ENCODE measurements around the gene APOBEC2. TPM values are rescaled to one million over a fixed set of nuclear protein-coding genes. Genes with fewer than 3 reads are reported as not detected.

APOBEC2 gene
- total and polyA plus RNA-seq, 2 of the 13 experiments (the other 11 are each of a cell fraction or from before 2014, with no cell fraction given): 0.09 TPM; not detected in 1

DNA sequence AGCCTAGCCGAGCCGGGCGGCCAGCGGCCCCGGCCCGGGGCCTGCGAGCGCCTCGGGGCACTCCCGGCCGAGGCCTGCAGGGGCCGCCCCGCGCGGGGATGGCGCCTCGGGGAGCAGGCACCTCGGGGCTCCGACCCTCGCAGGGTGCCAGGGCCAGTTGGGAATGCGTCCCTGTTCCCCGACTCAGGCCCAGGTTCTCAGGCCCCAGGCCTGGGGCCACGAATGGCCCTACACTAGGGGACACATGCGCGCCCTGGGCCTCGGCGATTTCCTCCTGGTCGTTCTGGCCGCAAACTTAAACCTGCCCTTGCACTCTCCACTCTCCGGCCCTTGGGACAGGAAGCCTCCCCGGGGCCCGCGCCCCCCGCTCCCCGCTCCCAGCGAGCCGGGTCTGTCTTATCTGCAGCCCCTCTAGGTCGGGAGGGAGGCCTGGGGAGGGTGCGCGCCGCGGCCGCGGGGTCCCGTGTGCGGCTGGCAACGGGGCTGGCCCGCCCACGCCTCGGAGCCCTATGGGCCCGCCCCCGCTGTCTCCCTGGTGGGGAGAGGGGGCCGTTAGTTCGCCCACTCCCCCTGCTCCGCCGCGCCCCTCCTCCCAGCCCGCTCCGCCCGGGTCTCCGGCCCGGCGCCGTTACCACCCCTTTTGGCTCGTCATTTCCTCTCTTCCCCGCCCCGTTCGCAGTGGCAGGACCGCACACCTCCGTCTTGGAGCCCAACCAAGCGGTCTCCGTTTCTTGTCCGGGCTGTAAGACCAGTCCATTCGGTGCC, 20.4 kb downstream of the APOBEC2 start (continued):
- TF ChIP-seq ZFX (CRISPR knock-in tag; IDR thresholded peaks at IDR 0.05; ENCODE audit: low read depth) (peak; percentile 92), NFIB (CRISPR knock-in tag; IDR thresholded peaks at IDR 0.05; ENCODE audit: borderline replicate concordance) (no peak), SPEN (CRISPR knock-in tag; IDR thresholded peaks at IDR 0.05; ENCODE audit: low read depth) (no peak; the same call in 1 of the 2 replicates), HMG20B (CRISPR knock-in tag; conservative IDR thresholded peaks at IDR 0.05) (no peak), ZBTB20 (CRISPR knock-in tag; IDR thresholded peaks at IDR 0.05; ENCODE audit: borderline replicate concordance, low read depth) (peak; percentile 40; the same call in 1 of the 2 replicates), ADNP (CRISPR knock-in tag; IDR thresholded peaks at IDR 0.05) (no peak), JDP2 (CRISPR knock-in tag; IDR thresholded peaks at IDR 0.05; ENCODE audit: borderline replicate concordance) (no peak), ZNF619 (CRISPR knock-in tag; IDR thresholded peaks at IDR 0.05) (peak; percentile 53; the same call in 1 of the 2 replicates), FLYWCH1 (CRISPR knock-in tag; IDR thresholded peaks at IDR 0.05) (no peak), ZNF674 (CRISPR knock-in tag; IDR thresholded peaks at IDR 0.05; ENCODE audit: low read depth) (no peak), SMAD1 (CRISPR knock-in tag; IDR thresholded peaks at IDR 0.05; ENCODE audit: borderline replicate concordance, low read depth) (no peak), PHF20 (CRISPR knock-in tag; IDR thresholded peaks at IDR 0.05) (0 out of 2 replicates have a peak, but pooled peaks have one; percentile 25), PHF5A (CRISPR knock-in tag; IDR thresholded peaks at IDR 0.05; ENCODE audit: low read depth, unreplicated experiment) (no peak), ZNF781 (CRISPR knock-in tag; IDR thresholded peaks at IDR 0.05; ENCODE audit: borderline replicate concordance, not compliant biosample characterization) (peak; percentile 47)
- TF ChIP-seq, protein P1, sequence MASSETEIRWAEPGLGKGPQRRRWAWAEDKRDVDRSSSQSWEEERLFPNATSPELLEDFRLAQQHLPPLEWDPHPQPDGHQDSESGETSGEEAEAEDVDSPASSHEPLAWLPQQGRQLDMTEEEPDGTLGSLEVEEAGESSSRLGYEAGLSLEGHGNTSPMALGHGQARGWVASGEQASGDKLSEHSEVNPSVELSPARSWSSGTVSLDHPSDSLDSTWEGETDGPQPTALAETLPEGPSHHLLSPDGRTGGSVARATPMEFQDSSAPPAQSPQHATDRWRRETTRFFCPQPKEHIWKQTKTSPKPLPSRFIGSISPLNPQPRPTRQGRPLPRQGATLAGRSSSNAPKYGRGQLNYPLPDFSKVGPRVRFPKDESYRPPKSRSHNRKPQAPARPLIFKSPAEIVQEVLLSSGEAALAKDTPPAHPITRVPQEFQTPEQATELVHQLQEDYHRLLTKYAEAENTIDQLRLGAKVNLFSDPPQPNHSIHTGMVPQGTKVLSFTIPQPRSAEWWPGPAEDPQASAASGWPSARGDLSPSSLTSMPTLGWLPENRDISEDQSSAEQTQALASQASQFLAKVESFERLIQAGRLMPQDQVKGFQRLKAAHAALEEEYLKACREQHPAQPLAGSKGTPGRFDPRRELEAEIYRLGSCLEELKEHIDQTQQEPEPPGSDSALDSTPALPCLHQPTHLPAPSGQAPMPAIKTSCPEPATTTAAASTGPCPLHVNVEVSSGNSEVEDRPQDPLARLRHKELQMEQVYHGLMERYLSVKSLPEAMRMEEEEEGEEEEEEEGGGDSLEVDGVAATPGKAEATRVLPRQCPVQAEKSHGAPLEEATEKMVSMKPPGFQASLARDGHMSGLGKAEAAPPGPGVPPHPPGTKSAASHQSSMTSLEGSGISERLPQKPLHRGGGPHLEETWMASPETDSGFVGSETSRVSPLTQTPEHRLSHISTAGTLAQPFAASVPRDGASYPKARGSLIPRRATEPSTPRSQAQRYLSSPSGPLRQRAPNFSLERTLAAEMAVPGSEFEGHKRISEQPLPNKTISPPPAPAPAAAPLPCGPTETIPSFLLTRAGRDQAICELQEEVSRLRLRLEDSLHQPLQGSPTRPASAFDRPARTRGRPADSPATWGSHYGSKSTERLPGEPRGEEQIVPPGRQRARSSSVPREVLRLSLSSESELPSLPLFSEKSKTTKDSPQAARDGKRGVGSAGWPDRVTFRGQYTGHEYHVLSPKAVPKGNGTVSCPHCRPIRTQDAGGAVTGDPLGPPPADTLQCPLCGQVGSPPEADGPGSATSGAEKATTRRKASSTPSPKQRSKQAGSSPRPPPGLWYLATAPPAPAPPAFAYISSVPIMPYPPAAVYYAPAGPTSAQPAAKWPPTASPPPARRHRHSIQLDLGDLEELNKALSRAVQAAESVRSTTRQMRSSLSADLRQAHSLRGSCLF (CRISPR knock-in tag; IDR thresholded peaks at IDR 0.05; ENCODE audit: borderline replicate concordance): peak; percentile 32; the same call in 1 of the 2 replicates
- TF ChIP-seq, protein P2, sequence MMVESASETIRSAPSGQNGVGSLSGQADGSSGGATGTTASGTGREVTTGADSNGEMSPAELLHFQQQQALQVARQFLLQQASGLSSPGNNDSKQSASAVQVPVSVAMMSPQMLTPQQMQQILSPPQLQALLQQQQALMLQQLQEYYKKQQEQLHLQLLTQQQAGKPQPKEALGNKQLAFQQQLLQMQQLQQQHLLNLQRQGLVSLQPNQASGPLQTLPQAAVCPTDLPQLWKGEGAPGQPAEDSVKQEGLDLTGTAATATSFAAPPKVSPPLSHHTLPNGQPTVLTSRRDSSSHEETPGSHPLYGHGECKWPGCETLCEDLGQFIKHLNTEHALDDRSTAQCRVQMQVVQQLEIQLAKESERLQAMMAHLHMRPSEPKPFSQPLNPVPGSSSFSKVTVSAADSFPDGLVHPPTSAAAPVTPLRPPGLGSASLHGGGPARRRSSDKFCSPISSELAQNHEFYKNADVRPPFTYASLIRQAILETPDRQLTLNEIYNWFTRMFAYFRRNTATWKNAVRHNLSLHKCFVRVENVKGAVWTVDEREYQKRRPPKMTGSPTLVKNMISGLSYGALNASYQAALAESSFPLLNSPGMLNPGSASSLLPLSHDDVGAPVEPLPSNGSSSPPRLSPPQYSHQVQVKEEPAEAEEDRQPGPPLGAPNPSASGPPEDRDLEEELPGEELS (CRISPR knock-in tag; IDR thresholded peaks at IDR 0.05): no peak
- TF ChIP-seq, protein P3, sequence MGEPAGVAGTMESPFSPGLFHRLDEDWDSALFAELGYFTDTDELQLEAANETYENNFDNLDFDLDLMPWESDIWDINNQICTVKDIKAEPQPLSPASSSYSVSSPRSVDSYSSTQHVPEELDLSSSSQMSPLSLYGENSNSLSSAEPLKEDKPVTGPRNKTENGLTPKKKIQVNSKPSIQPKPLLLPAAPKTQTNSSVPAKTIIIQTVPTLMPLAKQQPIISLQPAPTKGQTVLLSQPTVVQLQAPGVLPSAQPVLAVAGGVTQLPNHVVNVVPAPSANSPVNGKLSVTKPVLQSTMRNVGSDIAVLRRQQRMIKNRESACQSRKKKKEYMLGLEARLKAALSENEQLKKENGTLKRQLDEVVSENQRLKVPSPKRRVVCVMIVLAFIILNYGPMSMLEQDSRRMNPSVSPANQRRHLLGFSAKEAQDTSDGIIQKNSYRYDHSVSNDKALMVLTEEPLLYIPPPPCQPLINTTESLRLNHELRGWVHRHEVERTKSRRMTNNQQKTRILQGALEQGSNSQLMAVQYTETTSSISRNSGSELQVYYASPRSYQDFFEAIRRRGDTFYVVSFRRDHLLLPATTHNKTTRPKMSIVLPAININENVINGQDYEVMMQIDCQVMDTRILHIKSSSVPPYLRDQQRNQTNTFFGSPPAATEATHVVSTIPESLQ (CRISPR knock-in tag; conservative IDR thresholded peaks at IDR 0.05): no peak
